PC-3 (cell line): ENCODE results near the gene ACER2.

Source experiments
- EZH2 ChIP-seq: fragments of 300-600 bp; sonication (generic); IDR thresholded peaks from one replicate; pipeline ENCODE4 v1.6.1; 2017; ENCODE audit warnings: antibody characterized with exemption, mild to moderate bottlenecking, low read length; ENCODE audit not compliant: unreplicated experiment
- TF ChIP-seq, protein P1 (sequence below): fragments of 300-600 bp; sonication (generic); conservative IDR thresholded peaks from 2 replicates; pipeline ENCODE4 v1.5.1; 2017; ENCODE audit warnings: antibody characterized with exemption, low read depth, mild to moderate bottlenecking, low read length

DNA sequence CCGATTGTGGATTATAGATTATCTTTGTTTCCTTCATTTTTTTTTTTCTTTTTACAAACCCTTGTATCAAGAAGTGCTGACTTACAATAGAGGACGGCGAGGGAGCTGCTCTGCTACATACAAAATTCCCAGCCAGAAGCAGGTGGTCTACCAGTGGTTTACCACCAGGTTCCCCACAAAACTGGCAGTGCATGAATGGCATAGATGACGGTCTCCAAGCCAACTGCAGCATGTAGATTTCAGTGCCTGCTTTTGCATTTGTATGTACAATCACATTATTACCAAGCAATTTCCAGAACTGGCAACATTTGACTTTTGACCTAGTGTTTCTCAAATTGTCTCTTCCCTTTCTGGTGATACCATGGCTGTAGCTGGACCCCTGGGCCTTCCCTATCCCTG is 84.0 kb downstream of the ACER2 start:
- TF ChIP-seq, protein P1, sequence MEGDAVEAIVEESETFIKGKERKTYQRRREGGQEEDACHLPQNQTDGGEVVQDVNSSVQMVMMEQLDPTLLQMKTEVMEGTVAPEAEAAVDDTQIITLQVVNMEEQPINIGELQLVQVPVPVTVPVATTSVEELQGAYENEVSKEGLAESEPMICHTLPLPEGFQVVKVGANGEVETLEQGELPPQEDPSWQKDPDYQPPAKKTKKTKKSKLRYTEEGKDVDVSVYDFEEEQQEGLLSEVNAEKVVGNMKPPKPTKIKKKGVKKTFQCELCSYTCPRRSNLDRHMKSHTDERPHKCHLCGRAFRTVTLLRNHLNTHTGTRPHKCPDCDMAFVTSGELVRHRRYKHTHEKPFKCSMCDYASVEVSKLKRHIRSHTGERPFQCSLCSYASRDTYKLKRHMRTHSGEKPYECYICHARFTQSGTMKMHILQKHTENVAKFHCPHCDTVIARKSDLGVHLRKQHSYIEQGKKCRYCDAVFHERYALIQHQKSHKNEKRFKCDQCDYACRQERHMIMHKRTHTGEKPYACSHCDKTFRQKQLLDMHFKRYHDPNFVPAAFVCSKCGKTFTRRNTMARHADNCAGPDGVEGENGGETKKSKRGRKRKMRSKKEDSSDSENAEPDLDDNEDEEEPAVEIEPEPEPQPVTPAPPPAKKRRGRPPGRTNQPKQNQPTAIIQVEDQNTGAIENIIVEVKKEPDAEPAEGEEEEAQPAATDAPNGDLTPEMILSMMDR: no peak
- TF ChIP-seq EZH2: no peak
